Islet of Langerhans (tissue), 1 donor: ENCODE results near the gene SALL1.

ENCODE experiments used
- FAIRE-seq: peaks from one replicate; lab custom pipeline; 2011; peaks lifted over from hg19 to GRCh38; lab: Jason Lieb, UNC

Gene SALL1

DNA sequence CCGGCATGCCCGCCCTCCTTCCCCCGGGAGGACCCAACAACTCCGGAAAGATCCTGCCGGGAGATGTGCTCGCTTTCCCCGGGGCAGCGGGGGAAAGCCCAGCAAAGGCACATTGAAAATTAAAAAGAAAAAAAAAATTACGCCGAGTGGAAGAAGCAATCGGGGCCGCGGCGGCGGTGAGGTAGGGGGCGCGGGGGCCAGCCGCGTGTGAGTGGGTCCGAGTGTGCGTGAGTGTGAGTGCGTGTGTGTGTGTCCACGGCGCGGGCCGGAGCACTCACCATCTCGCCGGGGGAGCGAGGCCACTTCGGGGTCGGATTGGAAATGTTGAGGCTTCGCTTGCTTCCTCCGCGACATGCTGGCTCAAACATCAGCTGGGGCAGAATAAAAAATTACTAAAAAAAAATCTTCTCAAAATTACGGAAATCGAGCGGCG is at the start of gene SALL1:
SALL1 (minus strand) TSS at position 383 of the 433 bp plus-strand sequence; CDS start at position 354, 29 bp downstream.
- no peak for FAIRE-seq

DNA sequence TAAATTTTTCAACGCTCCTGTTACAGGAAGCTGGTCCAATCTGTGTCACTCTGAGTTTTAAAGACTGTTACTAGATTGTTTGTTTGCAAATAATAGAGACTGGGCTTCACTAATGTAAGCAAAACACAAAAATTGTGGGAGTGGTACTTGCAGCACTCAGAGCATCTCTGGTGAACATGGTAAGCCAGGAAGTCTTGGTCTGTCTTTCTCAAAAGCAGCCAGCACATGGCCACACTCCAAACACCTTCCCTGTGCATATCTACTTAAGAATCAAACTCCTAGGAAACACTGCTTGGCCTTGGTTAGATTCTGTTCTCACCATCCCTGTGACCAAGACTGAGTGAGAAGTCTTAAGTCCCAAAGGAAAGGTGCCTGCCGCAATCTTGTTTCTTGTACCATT is 49.7 kb upstream of the SALL1 start:
- no peak for FAIRE-seq

DNA sequence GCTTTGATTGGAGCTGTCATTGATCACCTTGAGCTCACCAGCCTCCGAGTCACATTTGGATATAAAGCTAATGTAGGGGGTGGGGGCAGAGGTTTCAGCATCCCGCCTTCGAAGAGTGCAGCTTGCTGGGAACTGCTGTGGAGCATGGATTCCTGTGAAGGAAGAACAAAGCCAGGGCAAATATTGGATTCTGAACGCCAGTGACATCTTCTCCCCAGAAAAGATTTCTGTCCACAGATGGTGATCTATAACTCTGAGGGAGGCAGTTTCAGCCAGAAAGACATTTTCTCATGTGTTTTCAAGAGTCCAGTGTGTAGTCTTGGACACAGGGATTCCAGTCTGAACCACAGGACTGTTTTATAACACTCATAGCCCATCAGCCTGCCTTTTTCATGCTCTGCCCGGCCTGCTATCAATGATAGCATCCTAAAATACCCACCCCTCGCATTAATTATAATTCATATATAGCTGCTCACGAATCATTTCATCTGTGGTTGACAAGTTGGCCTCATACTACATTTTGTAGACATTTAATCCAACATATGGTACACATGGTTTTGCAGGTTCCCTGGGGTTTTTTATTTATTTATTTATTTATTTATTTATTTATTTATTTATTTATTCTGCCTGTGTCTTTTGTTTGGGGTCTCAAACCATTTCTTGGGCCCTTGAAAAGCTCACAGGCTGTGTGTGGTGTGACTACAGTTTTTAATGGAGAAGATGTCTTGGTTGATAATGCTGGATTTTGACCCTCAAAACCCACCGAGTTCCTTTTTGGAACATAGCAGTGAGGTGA is 47.1 kb upstream of the SALL1 start:
- no peak for FAIRE-seq

DNA sequence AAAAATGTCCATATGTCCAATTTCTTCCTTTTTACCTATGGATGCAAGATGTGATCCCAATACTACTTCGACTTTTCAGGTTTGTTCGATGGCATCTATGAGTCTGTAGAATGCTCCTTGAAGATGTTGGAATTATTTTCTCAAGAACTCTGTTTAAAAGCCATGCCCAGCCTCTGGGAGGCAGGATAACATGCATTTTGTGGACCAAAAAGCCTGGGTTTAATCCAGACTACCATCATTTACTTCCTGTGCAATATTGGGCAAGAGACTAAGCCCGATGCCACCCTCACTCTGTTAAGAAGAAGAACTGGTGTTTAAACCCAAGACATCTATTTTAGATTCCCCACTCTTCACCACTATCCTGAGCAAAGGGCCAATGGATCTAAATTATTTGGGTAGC is 42.8 kb upstream of the SALL1 start:
- no peak for FAIRE-seq

DNA sequence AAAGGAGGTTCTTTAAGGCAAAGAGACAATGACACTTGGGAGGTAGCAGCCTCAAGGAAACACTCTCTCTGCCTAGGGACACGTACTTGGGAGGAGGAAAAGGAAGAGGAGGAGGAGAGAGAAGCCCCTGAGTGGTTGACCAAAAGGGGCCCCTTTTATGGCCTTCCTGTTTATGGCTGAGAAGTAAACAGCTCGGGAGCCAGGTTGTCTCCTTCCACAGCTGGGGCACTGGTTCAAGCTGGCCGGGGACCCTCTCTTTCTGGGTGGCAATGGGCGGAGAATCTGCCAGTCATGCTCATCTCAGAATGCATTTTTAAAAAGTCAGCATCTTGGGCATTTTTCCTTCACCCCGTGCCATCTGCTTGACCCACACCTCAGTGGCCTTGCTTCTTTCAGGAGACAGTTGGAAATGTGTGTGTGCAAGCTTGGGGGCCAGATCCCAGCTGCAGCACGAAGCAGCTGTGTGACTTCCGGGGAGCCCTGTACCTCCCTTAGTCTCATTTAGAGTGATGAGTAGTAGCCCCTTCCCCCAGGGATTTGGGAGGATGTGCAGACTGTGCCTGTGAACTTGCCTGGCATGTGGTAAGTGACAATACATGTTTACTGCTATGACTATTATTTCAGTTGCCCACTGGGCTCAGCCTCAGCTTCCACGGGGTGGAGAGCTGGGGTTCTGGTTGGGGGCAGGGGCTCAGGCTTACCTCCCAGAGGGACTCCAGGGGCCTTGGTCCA is 33.8 kb upstream of the SALL1 start:
- no peak for FAIRE-seq

DNA sequence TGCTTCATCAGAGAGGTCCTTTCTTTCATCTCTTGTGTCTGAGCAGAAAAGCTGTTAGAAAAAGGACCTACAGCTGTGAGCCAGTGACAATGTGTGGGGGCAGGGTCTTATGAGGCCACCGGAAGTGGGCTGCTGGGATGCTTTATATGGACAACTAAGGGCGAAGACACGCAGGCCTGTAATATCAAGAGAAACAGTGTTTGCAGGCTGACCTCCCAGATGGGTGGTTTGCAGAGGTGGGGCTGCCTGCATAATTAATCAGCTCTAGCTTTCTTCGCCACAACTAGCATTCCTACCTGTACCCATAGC is 30.4 kb upstream of the SALL1 start:
- no peak for FAIRE-seq

DNA sequence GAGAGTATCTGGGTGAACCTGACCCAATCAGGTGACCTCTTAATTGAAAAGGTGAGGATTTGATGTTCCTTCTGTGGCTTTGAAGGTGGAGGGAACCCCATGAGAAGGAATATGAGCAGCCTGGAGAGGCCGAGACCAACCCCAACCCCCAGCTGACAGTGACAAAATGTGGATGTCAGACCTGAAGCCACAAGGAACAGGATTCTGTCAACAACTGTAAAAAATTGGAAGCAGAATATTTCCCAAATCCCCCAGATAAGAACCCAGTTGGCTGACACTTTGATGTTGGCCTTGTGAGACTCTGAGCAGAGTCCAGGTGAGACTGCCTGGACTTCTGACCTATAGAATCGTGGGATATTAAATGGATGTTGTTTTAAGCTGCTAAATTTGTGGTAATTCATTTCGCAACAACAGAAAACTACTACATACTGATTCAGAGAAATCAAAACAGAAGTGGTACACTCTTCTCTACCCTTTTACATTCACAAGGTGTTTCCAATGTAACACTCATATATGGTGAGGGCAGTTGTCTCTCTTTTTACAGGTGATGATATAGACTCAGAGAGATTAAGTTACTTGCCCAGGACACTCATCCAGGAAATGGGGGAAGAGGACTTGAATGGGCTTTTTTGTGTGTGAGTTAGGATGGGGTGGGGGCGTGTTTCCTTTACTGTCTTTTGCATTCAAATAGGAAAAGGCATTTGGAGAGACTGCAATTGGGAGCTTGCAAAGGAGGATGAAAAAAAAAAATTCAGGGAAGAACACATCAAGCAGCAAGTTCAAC is 29.8 kb upstream of the SALL1 start:
- no peak for FAIRE-seq

DNA sequence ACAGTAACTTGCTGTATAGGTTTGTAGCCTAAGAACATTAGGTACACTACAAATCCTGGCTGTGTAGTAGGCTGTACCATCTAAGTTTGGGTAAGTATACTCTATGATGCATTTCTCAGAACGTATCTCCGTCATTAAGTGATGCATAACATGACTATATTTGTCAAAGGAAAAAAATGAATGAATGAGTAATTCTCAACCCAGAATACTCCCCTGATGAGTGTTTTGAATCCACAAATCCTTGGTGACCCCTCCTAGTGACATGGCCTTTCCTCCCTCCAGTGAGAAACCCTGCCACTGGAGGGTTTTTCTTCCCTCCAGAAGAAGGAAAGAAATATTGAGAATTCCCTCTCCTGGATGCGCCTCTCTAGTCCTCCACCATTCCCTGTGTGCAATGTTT is 24.0 kb upstream of the SALL1 start:
- FAIRE-seq = no peak

DNA sequence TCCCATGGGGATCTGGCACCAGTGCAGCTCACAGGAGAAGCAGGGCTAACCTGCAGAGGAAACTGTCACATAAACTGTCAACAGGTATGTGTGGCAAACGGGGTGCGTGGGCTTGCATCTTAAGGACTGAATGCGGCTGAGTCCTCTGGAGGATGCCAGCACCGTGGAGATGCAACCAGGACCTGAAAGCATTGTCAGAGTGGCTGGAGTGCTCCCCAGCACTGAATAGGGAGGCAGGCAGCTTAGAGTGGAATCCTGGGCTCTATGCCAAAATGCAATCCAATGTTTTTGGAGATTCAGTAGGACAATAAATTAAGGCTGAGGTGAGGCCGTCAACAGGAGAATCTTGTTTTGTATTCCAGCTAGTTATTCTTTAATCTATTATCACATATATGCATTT is 21.3 kb upstream of the SALL1 start:
- no peak for FAIRE-seq

DNA sequence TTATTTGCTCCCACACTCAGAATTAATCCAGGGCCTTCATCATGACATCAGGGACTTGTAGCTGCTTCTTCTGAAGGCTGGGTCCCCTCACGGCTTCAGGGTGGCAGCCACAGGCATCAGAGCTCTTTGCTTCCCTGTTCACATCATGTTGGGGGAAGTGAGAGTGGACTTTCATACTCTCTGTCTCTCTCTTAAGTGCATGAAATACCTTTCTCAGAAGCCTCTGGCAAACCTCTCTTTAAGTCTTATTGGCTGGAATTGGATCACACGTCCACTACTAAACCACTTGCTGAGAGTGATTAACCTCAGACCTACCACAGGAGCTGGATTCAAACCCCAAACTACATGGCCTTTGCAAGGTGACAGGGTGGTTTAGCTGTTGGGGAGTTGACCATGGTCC is 17.7 kb upstream of the SALL1 start:
- FAIRE-seq = no peak

DNA sequence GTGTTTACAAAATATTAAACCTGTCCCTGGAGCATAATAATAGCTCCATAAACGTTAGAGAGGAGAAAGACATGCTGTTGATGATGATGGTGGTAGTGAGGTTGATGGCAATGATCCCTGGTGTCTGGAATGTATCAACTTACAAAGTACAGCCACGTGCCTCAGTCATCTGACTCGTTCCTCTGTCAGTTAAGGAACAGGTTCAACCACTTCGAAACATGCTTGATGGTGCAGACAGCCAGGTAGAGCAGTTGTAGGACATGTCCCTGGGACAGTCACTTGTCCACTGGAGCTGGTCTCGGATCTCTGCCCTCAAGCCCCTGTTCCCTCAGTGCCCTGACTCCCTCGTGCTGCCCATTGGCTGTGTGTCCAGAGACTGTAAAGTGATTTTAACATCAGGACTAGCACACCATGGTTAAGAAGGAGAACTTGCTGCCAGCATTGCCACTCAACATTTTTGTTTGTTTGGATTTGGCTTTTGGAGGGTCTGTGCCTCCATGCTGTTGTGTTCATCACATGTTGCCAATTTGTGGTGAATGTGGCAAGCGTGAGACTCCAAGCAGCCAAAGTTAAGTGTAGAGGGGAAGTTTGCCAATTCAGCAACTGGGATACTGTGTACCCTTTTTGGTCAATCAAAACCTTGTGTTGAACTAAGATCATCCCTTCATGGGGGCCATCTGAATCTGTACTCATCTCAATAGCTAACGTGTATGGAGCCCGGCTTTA is 16.3 kb upstream of the SALL1 start:
- FAIRE-seq = no peak

DNA sequence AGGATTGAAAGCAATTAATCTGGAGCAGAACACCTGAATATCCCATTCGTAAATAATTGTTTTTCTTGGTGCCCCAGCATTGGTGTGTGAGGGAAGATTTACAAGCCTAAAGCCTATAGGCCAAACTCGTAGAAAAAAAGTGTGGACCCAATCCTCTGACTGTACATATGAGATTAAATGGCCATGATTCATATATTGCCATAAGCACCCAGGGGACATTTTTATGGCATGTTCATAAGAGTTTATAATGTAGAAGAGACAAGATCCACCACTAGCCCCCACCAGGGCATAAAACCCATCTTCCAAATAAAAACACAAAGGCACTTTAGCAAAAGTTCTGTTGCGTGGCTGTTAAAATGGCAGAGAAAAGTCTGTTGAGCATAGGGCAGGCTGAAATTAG is 15.5 kb upstream of the SALL1 start:
- FAIRE-seq = no peak

DNA sequence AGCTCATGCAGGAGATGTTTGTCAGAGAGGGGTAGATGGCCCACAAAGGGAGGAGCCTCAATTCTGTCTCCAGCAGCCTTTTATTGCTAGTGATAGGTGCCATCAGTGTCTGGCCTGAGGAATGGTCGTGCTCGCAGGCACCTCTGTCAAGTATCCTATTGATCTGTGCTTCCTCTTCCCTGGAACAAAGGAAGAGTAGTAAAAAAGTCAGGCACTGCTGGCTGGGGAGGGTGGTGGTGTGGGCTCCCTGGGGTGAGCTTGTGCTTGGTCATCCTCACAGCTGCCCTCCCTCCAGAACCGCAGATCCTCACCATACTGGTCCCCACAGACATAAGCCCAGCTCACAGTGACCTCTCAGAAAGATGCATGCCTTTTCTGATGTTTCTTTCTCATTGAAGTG is 15.0 kb upstream of the SALL1 start:
- FAIRE-seq = no peak

DNA sequence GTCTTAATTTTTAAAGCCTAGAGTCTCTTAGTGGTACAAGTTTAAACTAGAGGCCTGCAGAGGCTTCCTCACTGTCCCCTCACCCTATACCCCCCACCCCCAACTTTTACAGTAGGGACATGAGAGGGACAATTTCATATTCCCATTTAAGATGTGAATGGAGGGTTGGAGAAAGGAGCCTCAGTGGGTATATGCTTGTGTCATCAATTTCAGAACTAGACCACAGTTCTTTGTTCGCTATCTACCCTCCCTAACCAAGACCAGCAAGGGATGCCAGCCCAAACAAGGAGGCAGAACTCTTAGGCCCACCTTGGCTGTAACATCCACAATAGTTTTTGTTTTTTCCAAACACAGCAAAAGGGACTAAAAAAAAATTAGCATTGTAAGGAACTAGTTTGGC is 14.0 kb upstream of the SALL1 start:
- FAIRE-seq = no peak

DNA sequence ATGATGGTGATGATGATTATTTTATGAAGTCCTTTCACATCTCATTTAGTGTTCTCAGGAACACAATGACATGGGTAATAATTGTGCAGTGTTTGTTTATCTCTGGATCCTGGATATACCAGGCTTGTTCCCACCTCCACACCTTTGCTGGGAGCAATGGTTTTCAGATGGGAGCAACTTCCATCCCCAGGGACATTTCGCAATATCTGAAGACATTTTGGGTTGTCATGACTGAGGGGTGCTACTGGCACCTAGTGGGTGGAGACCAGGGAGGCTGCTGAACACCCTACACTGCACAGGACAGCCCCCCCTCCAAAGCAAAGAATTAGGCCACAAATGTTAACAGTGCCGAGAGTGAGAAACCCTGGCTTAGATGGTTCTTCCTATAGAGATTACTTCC is 13.5 kb upstream of the SALL1 start:
- FAIRE-seq = no peak

DNA sequence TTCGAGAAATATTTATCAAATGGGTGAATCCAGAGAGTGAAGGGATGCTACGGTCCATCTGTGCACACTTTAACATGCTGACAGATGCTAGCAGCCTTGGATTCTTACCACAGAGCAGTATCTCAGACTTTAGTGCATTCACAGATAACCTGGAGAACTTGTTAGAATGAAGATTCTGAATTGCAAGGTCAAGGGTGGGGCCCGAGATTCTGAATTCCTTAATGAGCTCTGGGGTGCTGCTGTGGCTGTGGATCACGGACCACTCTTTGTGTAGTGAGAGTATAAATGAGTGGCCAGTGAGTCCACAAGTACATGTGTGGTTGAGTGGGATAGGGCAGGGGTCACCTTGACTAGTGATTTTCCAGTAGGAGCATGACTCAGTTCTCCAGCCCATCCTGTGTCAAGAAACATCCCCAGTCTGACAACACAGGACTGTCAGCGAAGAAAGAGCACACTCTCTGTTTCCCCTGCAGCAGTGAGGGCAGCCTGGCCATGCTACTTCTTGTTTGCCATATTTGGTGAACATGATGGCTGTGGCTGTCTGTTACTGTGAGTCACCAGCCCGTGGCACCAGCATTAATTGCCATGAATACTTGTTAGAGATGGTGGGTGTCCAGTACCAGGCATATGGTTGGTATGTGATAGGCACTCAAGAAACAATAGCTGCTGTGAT is 13.0 kb upstream of the SALL1 start:
- FAIRE-seq = no peak

DNA sequence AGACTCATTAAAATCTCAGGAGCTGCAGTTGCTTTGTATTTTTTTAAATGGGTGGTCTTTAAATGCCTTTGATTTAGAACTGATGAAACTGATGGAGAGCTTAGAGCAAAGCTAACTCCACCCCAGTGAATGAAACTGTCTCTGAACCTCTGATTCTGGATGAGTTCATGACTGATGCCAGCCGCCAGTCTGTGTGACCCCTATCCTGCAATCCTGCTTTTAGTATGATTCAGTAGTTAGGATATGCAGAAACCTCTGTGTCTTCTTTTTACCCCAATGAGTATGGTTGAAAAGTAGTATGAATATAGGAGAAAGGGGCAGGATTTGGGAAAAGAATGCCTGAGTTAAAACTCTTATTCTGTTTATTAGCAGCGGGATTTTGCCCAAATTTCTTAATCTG is 12.3 kb upstream of the SALL1 start:
- FAIRE-seq = no peak

DNA sequence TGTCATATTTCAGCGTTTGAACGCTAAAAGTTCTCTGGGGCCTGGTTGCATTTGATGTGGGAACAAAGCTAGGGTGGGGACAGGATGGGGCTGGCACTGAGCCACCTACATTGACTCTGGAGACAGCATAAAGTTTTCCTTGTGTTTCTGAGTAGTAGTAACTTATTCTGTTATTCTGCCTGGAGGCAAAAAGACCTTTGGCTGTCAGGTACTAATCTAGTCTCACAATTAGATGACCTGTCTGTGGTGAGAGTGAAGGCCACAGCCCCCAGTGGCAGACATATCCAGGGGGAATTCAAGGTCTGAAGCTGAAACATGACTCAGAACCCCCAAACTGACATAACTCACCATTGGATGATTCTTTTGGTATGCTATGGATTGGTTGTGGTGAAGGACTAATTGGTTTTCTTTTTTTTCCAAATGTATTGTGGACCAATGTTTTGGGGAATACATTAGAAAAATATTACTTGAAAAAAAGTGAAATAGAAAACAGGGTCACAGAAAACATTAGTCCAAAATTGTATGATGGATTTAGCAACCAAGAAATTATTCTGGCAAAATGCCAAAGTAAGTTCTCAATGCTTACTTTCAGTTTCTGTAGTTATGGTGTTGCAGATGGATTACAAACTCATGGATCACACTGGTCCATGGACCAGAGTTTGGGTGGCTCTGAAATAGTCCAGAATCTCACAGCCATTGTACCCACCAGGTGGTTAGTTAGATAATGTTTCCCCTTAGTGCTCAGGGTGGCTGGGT is 10.5 kb upstream of the SALL1 start:
- FAIRE-seq = no peak

DNA sequence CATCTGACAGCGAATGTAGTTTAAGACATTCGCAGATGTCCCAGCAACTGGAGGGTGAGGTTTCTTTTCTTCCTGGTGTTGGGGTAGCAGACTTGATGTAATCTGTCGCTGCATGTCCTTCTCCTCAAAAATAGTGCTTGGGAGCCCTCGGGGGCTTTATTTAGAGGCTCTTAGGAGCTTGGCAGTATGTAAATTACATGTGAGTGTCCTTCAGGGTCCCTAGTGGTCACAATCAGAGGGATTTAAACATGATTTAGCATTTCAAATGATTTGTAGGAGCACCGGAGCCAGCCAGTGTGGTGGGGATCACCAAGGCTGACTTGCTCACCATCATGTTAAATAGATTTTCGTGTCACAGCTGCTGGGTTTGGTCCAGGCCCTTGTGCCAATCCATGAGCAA is 8.8 kb upstream of the SALL1 start:
- no peak for FAIRE-seq

DNA sequence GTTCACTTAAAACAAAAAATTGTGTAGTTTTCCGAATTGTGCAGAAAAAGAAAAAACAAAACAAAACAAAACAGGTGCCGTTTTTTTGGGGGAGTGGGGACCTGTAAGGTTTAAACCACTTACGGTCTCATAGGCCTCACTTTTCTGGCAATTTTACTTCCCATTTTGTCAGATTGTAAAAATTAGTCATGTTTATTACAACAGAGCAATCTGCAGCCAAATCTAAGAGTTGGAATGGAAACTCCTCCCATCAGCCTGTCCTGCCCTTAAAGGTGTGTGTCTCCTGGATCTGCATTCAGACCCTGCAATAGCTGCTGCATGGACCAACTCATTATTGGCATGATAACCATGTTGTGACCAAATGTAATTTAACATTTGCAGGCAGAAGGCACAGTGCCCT is 8.2 kb upstream of the SALL1 start:
- FAIRE-seq = no peak

DNA sequence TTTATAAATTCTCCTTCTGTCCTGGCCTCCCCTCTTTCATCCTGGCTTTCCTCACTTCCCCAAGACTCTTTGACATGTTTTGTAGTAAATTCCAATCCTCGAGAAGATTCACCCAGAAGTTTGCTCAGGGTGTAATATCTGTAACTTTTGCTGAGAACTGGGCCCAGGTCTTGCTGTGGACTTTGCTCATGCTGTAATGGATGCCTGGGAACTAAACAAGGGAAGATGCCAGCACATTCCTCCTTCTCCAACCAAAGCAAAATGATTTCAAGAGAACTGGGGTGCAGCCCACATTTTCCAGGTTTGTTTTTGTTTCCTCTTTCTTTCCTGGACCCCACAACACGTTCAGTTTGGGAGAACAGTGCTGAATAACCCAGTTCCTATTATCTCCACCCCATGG is 6.6 kb upstream of the SALL1 start:
- no peak for FAIRE-seq
